Skeletal muscle tissue (tissue), 4 donors: ENCODE data around the gene ATOH1. TPM values are rescaled to one million over a fixed set of nuclear protein-coding genes. Genes with fewer than 3 reads are reported as not detected.

ENCODE experiments used
- H3K27ac ChIP-seq: one replicate; pipeline ENCODE4 v1.7.0; 2013; ENCODE audit warnings: mild to moderate bottlenecking, low read depth, low read length, inconsistent platforms
- H3K27me3 ChIP-seq, 3 donors: one replicate each; pipeline ENCODE4 v1.7.0; 2013; ENCODE audit warnings: low read length in 3 of 3; ENCODE audit not compliant: control insufficient read depth in 3 of 3, insufficient read depth in 3 of 3
- H3K36me3 ChIP-seq, 3 donors: one replicate each; pipeline ENCODE4 v1.7.0; 2013; ENCODE audit warnings: low read length in 3 of 3; ENCODE audit not compliant: control insufficient read depth in 3 of 3, insufficient read depth in 3 of 3
- H3K4me1 ChIP-seq, 3 donors: one replicate each; pipeline ENCODE4 v1.7.0; 2013; ENCODE audit warnings: low read length in 3 of 3, mild to moderate bottlenecking in 3 of 3; ENCODE audit not compliant: control insufficient read depth in 3 of 3, insufficient read depth in 3 of 3
- H3K4me3 ChIP-seq, 3 donors: one replicate each; pipeline ENCODE4 v1.7.0; 2013; ENCODE audit warnings: low read length in 3 of 3
- H3K9ac ChIP-seq, 3 donors: one replicate each; pipeline ENCODE4 v1.7.0; 2013; ENCODE audit warnings: low read length in 3 of 3, mild to moderate bottlenecking in 3 of 3, moderate library complexity in 2 of 3, low read depth in 1 of 3
- H3K9me3 ChIP-seq, 3 donors: one replicate each; pipeline ENCODE4 v1.7.0; 2013; ENCODE audit warnings: low read length in 3 of 3; ENCODE audit not compliant: control insufficient read depth in 3 of 3
- total RNA-seq: library from RNA; depleted of rRNA; stranded (reverse); fragments of >200 nt; gene quantifications from one replicate; pipeline ENCODE4 v1.2.3, GENCODE V29; 2014
- donor health status: Osteomylitis.

ATOH1 gene
- total RNA-seq, 1 donor from 2014 or later: not detected

DNA sequence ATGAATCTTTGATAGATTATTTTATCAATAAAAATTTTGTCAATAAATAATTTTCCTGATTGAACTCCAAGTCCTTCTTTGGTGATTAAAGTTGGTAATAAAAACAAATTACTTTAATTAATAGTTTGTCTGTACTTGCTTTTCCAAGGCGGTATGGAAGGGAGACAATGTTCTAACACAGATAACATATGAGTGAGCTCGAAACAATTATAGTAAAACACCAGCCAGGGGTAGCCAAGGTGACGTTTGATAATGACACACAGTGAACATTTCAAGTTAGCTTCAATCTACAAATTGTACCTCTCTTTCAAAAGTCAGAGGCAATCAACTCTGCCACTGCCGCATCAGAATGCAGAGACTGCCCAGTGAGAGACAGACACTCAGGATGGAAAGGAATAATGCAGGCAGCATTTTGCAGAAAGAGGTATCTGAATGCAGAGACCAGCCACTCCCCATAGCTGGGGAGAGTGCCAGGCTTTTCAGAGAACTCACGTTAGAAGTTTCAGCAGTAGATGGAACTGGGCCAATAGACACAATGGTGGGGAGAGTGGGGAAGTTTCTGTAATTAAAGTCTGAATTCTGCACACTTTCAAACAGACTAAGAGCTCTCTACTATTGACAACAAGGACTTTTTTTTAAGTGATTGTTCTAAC, 18.1 kb upstream of the ATOH1 start:
- H3K9me3 ChIP-seq: no peaks in the 10 kb centered on the region
- H3K36me3 ChIP-seq: no peaks in the 10 kb centered on the region
- no peaks in the 10 kb centered on the region for H3K27me3 ChIP-seq
- no peak overlapping the region for H3K27ac ChIP-seq
- no peaks in the 10 kb centered on the region for H3K4me1 ChIP-seq
- H3K4me3 ChIP-seq: no peak overlapping the region
- H3K9ac ChIP-seq: no peak overlapping the region

GRCh38 chr4:93813092-93813491, 15.5 kb upstream of the ATOH1 start:
- H3K4me3 ChIP-seq: no peak overlapping the region
- H3K4me1 ChIP-seq: no peaks in the 10 kb centered on the region
- no peaks in the 10 kb centered on the region for H3K36me3 ChIP-seq
- H3K27me3 ChIP-seq: no peaks in the 10 kb centered on the region
- H3K9me3 ChIP-seq: no peaks in the 10 kb centered on the region
- no peak overlapping the region for H3K27ac ChIP-seq
- H3K9ac ChIP-seq: no peak overlapping the region

GRCh38 chr4:93814141-93814540, 14.4 kb upstream of the ATOH1 start:
- Histone ChIP-seq H3K4me3 (no peak overlapping the region), H3K4me1 (no peaks in the 10 kb centered on the region), H3K27ac (no peak overlapping the region), H3K9ac (no peak overlapping the region), H3K36me3 (no peaks in the 10 kb centered on the region), H3K27me3 (no peaks in the 10 kb centered on the region), H3K9me3 (no peaks in the 10 kb centered on the region)

DNA sequence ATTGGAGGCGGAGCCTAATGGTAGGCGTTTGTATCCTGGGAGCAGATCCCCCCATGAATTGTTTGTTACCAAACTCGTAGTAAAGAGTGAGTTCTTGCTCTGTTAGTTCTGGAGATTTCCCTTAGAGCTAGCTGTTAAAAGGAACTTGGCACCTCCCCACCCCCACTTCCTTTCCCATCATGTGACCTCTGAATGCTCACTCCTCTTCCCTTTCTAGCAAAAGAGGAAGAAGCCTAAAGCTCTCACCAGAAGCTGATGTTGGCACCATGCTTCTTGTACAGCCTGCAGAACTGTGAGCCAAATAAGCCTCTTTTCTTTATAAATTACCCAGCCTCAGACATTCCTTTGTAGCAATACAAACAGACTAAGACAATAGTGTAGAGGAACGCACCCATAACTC, 13.8 kb upstream of the ATOH1 start:
- no peak overlapping the region for H3K27ac ChIP-seq
- H3K27me3 ChIP-seq: no peaks in the 10 kb centered on the region
- H3K4me1 ChIP-seq: no peaks in the 10 kb centered on the region
- no peaks in the 10 kb centered on the region for H3K9me3 ChIP-seq
- H3K9ac ChIP-seq: no peak overlapping the region
- no peak overlapping the region for H3K4me3 ChIP-seq
- no peaks in the 10 kb centered on the region for H3K36me3 ChIP-seq

- Histone ChIP-seq H3K27ac (no peak overlapping the region), H3K4me3 (no peak overlapping the region), H3K27me3 (peaks cover 49 to 51% (median 50%) of the 10 kb centered on the region in 3 donors), H3K36me3 (no peaks in the 10 kb centered on the region), H3K9ac (no peak overlapping the region), H3K4me1 (peaks cover 17 to 19% (median 17%) of the 10 kb centered on the region in 3 donors), H3K9me3 (no peaks in the 10 kb centered on the region)
These were observed 2.9 kb upstream of the ATOH1 start for GRCh38 chr4:93825551-93826216.

- no peaks in the 10 kb centered on the region for H3K9me3 ChIP-seq
- no peak overlapping the region for H3K9ac ChIP-seq
- H3K4me1 ChIP-seq: peaks cover 17 to 19% (median 17%) of the 10 kb centered on the region in 3 donors
- no peaks in the 10 kb centered on the region for H3K36me3 ChIP-seq
- no peak overlapping the region for H3K27ac ChIP-seq
- no peak overlapping the region for H3K4me3 ChIP-seq
- peaks cover 65 to 67% (median 67%) of the 10 kb centered on the region in 3 donors for H3K27me3 ChIP-seq
These were observed 1.1 kb upstream of the ATOH1 start for GRCh38 chr4:93827272-93827947.

DNA sequence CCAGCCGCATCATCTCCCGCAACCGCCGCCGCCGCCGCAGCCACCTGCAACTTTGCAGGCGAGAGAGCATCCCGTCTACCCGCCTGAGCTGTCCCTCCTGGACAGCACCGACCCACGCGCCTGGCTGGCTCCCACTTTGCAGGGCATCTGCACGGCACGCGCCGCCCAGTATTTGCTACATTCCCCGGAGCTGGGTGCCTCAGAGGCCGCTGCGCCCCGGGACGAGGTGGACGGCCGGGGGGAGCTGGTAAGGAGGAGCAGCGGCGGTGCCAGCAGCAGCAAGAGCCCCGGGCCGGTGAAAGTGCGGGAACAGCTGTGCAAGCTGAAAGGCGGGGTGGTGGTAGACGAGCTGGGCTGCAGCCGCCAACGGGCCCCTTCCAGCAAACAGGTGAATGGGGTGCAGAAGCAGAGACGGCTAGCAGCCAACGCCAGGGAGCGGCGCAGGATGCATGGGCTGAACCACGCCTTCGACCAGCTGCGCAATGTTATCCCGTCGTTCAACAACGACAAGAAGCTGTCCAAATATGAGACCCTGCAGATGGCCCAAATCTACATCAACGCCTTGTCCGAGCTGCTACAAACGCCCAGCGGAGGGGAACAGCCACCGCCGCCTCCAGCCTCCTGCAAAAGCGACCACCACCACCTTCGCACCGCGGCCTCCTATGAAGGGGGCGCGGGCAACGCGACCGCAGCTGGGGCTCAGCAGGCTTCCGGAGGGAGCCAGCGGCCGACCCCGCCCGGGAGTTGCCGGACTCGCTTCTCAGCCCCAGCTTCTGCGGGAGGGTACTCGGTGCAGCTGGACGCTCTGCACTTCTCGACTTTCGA, 654 bp downstream of the ATOH1 start:
- no peak overlapping the region for H3K9ac ChIP-seq
- H3K4me3 ChIP-seq: peak overlapping the region; percentile 40 to 60 (median 60)
- no peaks in the 10 kb centered on the region for H3K36me3 ChIP-seq
- H3K27me3 ChIP-seq: peaks cover 81 to 83% (median 83%) of the 10 kb centered on the region in 3 donors
- H3K27ac ChIP-seq: no peak overlapping the region
- H3K4me1 ChIP-seq: peaks cover 17 to 19% (median 17%) of the 10 kb centered on the region in 3 donors
- H3K9me3 ChIP-seq: no peaks in the 10 kb centered on the region

GRCh38 chr4:93829820-93830687, 1.5 kb downstream of the ATOH1 start:
- Histone ChIP-seq H3K27me3 (peaks cover 88 to 91% (median 90%) of the 10 kb centered on the region in 3 donors), H3K27ac (no peak overlapping the region), H3K4me1 (peaks cover 17 to 20% (median 19%) of the 10 kb centered on the region in 3 donors), H3K9ac (no peak overlapping the region), H3K4me3 (peak overlapping the region in 1 of 3 donors; percentile 7), H3K36me3 (no peaks in the 10 kb centered on the region), H3K9me3 (no peaks in the 10 kb centered on the region)
